Measurements from ENCODE around the gene HDDC2. TPM values are rescaled to one million over a fixed set of nuclear protein-coding genes. Genes with fewer than 3 reads are reported as not detected.
A peak's percentile ranks its signal among the peaks of the same experiment; 100 is the strongest.

The HDDC2 gene
- total RNA-seq, result 100 to 1,000 TPM; 119 to 121 TPM

- CTCF ChIA-PET, result interaction anchor here (0.7 to 5.6 kb wide), 7 partner anchors 11 to 654 kb away, joined by 3 to 32 read pairs (median 4); no protein-coding TSS in a partner anchor
- Mint-ChIP-seq H3K4me1 (ENCODE audit: low read depth) (peaks cover 44% of the 10 kb centered on the region), H3K4me3 (peak within 1 kb of the TSS; percentile 89), H3K9me3 (peaks cover 1% of the 10 kb centered on the region), H3K36me3 (ENCODE audit: low read depth) (peaks cover 36% of the 10 kb centered on the region), H3K27me3 (no peaks in the 10 kb centered on the region), H3K27ac (peak within 1 kb of the TSS; percentile 92)
- ATAC-seq, result peak; percentile 76
- DNase-seq, result peak; percentile 47
- intact Hi-C loops (cut with micrococcal nuclease), result no loop called here
- POLR2A ChIA-PET, result interaction anchor here (0.7 to 2.8 kb wide), 11 partner anchors 9 to 685 kb away, joined by 3 to 12 read pairs (median 3); partner anchors contain the start of gene TRMT11
- no peak for TF ChIP-seq CTCF (IDR thresholded peaks at IDR 0.05)
These were observed at the start of gene HDDC2 for GRCh38 chr6:125301435-125302391. TSS of gene HDDC2 (minus strand) at chr6:125301967. CDS start at chr6:125301932, 35 bp downstream.

- H3K27ac Mint-ChIP-seq, result no peak overlapping the region
- H3K4me3 Mint-ChIP-seq, result no peak overlapping the region
- H3K9me3 Mint-ChIP-seq, result no peaks in the 10 kb centered on the region
- DNase-seq (no peak), ATAC-seq (no peak)
- intact Hi-C loops (cut with micrococcal nuclease), result no loop called here
- TF ChIP-seq CTCF (IDR thresholded peaks at IDR 0.05), result no peak
- ChIA-PET POLR2A (no interaction called here), CTCF (no interaction called here)
- no peaks in the 10 kb centered on the region for H3K4me1 Mint-ChIP-seq (ENCODE audit: low read depth)
- peaks cover 6% of the 10 kb centered on the region for H3K27me3 Mint-ChIP-seq
- H3K36me3 Mint-ChIP-seq (ENCODE audit: low read depth), result no peaks in the 10 kb centered on the region
These were observed 45.3 kb upstream of the HDDC2 start for GRCh38 chr6:125346926-125347563.

GRCh38 chr6:125346201-125346925 lies 44.6 kb upstream of the HDDC2 start:
- DNase-seq (no peak), ATAC-seq (no peak)
- POLR2A ChIA-PET, result interaction anchor here (0.6 kb wide), 1 partner anchor 851 kb away, joined by 3 read pairs; no protein-coding TSS in a partner anchor
- H3K27ac Mint-ChIP-seq, result no peak overlapping the region
- intact Hi-C loops (cut with micrococcal nuclease), result no loop called here
- H3K4me3 Mint-ChIP-seq, result no peak overlapping the region
- H3K27me3 Mint-ChIP-seq, result peaks cover 6% of the 10 kb centered on the region
- H3K9me3 Mint-ChIP-seq, result no peaks in the 10 kb centered on the region
- H3K36me3 Mint-ChIP-seq (ENCODE audit: low read depth), result no peaks in the 10 kb centered on the region
- CTCF ChIA-PET, result no interaction called here
- TF ChIP-seq CTCF (IDR thresholded peaks at IDR 0.05), result no peak
- H3K4me1 Mint-ChIP-seq (ENCODE audit: low read depth), result no peaks in the 10 kb centered on the region

- H3K4me3 Mint-ChIP-seq, result no peak overlapping the region
- H3K9me3 Mint-ChIP-seq, result no peaks in the 10 kb centered on the region
- H3K36me3 Mint-ChIP-seq (ENCODE audit: low read depth), result no peaks in the 10 kb centered on the region
- CTCF ChIA-PET, result no interaction called here
- ATAC-seq (no peak), DNase-seq (no peak)
- no peak for TF ChIP-seq CTCF (IDR thresholded peaks at IDR 0.05)
- H3K4me1 Mint-ChIP-seq (ENCODE audit: low read depth), result no peaks in the 10 kb centered on the region
- no peak overlapping the region for H3K27ac Mint-ChIP-seq
- intact Hi-C loops (cut with micrococcal nuclease), result no loop called here
- peaks cover 8% of the 10 kb centered on the region for H3K27me3 Mint-ChIP-seq
- POLR2A ChIA-PET, result no interaction called here
These were observed 39.7 kb upstream of the HDDC2 start for GRCh38 chr6:125341460-125341859.

Measured in activated CD8-positive, alpha-beta T cell treated with anti-CD3 and anti-CD28 coated beads for 36 hours (primary cell).